DND-41 (cell line): Measurements from ENCODE around the gene CLASP1.

Experiments used
- ATAC-seq: fragments of 200-7000 bp; cut with Tn5 transposase; 3 replicates; pipeline ENCODE4 v1.9.1; 2021; ENCODE audit warnings: low read depth; ENCODE audit not compliant: insufficient read depth
- DNase-seq: peaks from one replicate; pipeline ENCODE4 v3.0.0-alpha.2; 2020
- H2AFZ ChIP-seq: 2 replicates; pipeline ENCODE4 v1.6.0; 2012; ENCODE audit warnings: low read depth, low read length
- H3K27ac ChIP-seq: 2 replicates; pipeline ENCODE4 v1.5.1; 2012; ENCODE audit warnings: low read length, inconsistent platforms
- H3K27me3 ChIP-seq: fragments of 200-600 bp; sonication (generic); 2 replicates; pipeline ENCODE4 v1.6.0; 2012; ENCODE audit warnings: low read length, mild to moderate bottlenecking, inconsistent platforms; ENCODE audit not compliant: insufficient read depth, poor library complexity
- H3K36me3 ChIP-seq: 2 replicates; pipeline ENCODE4 v1.5.1; 2012; ENCODE audit warnings: low read length, inconsistent platforms; ENCODE audit not compliant: insufficient read depth
- H3K4me1 ChIP-seq: 2 replicates; pipeline ENCODE4 v1.5.1; 2012; ENCODE audit warnings: mild to moderate bottlenecking, low read length; ENCODE audit not compliant: insufficient read depth
- H3K4me2 ChIP-seq: 2 replicates; pipeline ENCODE4 v1.6.0; 2012; ENCODE audit warnings: mild to moderate bottlenecking, moderate library complexity, low read length, inconsistent platforms; ENCODE audit not compliant: insufficient read depth
- H3K4me3 ChIP-seq, 2 experiments: fragments of 200-600 bp in 1 of 2; shearing (Covaris generic) in 1 of 2; 2 replicates each; pipeline ENCODE4 v1.5.1; 2012 to 2016; ENCODE audit warnings: inconsistent platforms in 2 of 2, low read length in 2 of 2, mild to moderate bottlenecking in 2 of 2, low read depth in 1 of 2, moderate library complexity in 1 of 2
- H3K79me2 ChIP-seq: 2 replicates; pipeline ENCODE4 v1.6.0; 2012; ENCODE audit warnings: low read length, inconsistent platforms; ENCODE audit not compliant: insufficient read depth
- H3K9ac ChIP-seq: 2 replicates; pipeline ENCODE4 v1.6.0; 2012; ENCODE audit warnings: low read depth, mild to moderate bottlenecking, inconsistent platforms, low read length, moderate library complexity
- H3K9me3 ChIP-seq: 2 replicates; pipeline ENCODE4 v1.5.1; 2012; ENCODE audit warnings: low read length, moderate library complexity, mild to moderate bottlenecking, inconsistent platforms; ENCODE audit not compliant: insufficient read depth, severe bottlenecking
- H4K20me1 ChIP-seq: 2 replicates; pipeline ENCODE4 v1.6.0; 2012; ENCODE audit warnings: low read length; ENCODE audit not compliant: insufficient read depth
- CTCF ChIP-seq: IDR thresholded peaks from 2 replicates; pipeline ENCODE4 v1.5.1; 2012; ENCODE audit warnings: borderline replicate concordance, low read length, moderate library complexity, mild to moderate bottlenecking; ENCODE audit not compliant: poor library complexity, severe bottlenecking; ENCODE audit errors: extremely low read depth
- EZH2 ChIP-seq: IDR thresholded peaks from 3 replicates; pipeline ENCODE4 v1.6.1; 2012; ENCODE audit warnings: borderline replicate concordance, low read depth, mild to moderate bottlenecking, moderate library complexity, low read length, inconsistent platforms; ENCODE audit not compliant: severe bottlenecking

The CLASP1 gene

GRCh38 chr2:121582272-121582671, 67.0 kb downstream of the CLASP1 start:
- no peak overlapping the region for H3K27ac ChIP-seq
- H3K4me2 ChIP-seq = no peak overlapping the region
- no peak overlapping the region for H2AFZ ChIP-seq
- no peak for TF ChIP-seq EZH2
- TF ChIP-seq CTCF = no peak
- H3K27me3 ChIP-seq = no peaks in the 10 kb centered on the region
- H3K4me1 ChIP-seq = no peaks in the 10 kb centered on the region
- H3K4me3 ChIP-seq = no peak overlapping the region
- H3K79me2 ChIP-seq = peaks cover 84% of the 10 kb centered on the region
- H4K20me1 ChIP-seq = peaks cover 43% of the 10 kb centered on the region
- H3K9ac ChIP-seq = no peak overlapping the region
- H3K36me3 ChIP-seq = peaks cover 4% of the 10 kb centered on the region
- no peak for DNase-seq
- H3K9me3 ChIP-seq = no peaks in the 10 kb centered on the region
- ATAC-seq = no peak

- TF ChIP-seq EZH2 = no peak
- TF ChIP-seq CTCF = no peak
- H3K79me2 ChIP-seq = peaks cover 84% of the 10 kb centered on the region
- no peak overlapping the region for H3K27ac ChIP-seq
- no peaks in the 10 kb centered on the region for H3K36me3 ChIP-seq
- ATAC-seq (no peak), DNase-seq (no peak)
- no peaks in the 10 kb centered on the region for H3K27me3 ChIP-seq
- peaks cover 36% of the 10 kb centered on the region for H4K20me1 ChIP-seq
- H2AFZ ChIP-seq = no peak overlapping the region
- H3K4me1 ChIP-seq = no peaks in the 10 kb centered on the region
- no peak overlapping the region for H3K4me3 ChIP-seq
- H3K9me3 ChIP-seq = no peaks in the 10 kb centered on the region
- H3K9ac ChIP-seq = no peak overlapping the region
- H3K4me2 ChIP-seq = no peak overlapping the region
Observed at GRCh38 chr2:121579309-121579708, 70.0 kb downstream of the CLASP1 start.

DNA sequence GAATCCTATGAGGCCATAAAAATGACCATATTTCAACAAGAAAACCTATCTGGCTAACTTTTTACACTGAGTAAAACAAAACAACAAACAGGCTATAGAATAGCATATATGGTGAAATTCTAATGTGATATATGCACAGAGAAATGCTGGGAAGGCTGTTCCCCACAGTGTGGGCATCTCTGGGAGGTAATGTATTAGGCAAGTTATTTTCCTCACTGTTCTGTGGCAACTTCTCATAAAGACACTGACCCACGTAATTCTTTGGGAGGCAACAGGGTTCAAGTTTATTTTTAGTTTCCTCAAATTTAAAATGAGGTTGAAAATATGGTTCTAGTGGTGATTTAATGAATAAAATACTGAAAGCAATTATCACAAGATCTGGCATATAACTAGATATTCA, 71.9 kb downstream of the CLASP1 start:
- Histone ChIP-seq H3K4me2 (no peak overlapping the region), H3K36me3 (no peaks in the 10 kb centered on the region), H3K79me2 (peaks cover 75% of the 10 kb centered on the region), H3K4me1 (no peaks in the 10 kb centered on the region), H3K27me3 (no peaks in the 10 kb centered on the region), H3K4me3 (no peak overlapping the region), H4K20me1 (peaks cover 30% of the 10 kb centered on the region; the same call in 1 of the 2 replicates), H3K9ac (no peak overlapping the region), H3K9me3 (no peaks in the 10 kb centered on the region), H2AFZ (no peak overlapping the region), H3K27ac (no peak overlapping the region)
- DNase-seq (no peak), ATAC-seq (no peak)
- TF ChIP-seq EZH2 (no peak), CTCF (no peak)

DNA sequence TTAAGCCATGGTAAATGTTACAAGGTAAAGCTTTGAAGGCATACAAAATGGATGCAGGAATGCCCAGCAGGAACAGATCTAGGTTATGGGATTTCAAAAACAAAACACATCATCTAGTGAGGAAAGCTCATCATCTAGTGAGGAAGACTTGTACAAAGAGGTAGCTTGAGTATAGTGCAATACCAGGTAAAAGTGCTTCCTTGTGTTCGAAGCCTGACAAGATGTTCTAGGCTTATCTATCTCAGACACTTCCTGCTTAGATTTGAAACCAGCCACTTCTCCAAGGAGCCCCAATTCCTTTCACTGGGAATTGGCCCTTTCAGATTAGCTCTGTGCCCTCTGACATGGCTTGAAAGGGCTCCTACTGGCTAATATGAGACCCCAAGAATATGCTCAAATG, 73.0 kb downstream of the CLASP1 start:
- Histone ChIP-seq H3K9ac (no peak overlapping the region), H3K4me1 (no peaks in the 10 kb centered on the region), H2AFZ (no peak overlapping the region), H3K4me2 (no peak overlapping the region), H3K36me3 (peaks cover 4% of the 10 kb centered on the region; the same call in 1 of the 2 replicates), H3K27me3 (no peaks in the 10 kb centered on the region), H3K27ac (no peak overlapping the region), H3K9me3 (no peaks in the 10 kb centered on the region), H3K4me3 (no peak overlapping the region), H4K20me1 (peaks cover 34% of the 10 kb centered on the region; the same call in 1 of the 2 replicates), H3K79me2 (peaks cover 74% of the 10 kb centered on the region)
- ATAC-seq (no peak), DNase-seq (no peak)
- TF ChIP-seq EZH2 (no peak), CTCF (no peak)
